Suprapubic skin (tissue), 4 donors: ENCODE results near the gene USB1. TPM values are rescaled to one million over a fixed set of nuclear protein-coding genes. Genes with fewer than 3 reads are reported as not detected.

Experiments used
- DNase-seq, 2 donors: peaks; one replicate each; pipeline ENCODE4 v3.0.0-alpha.2; 2019; ENCODE audit warnings: low spot score in 2 of 2
- H3K27ac ChIP-seq: fragments of 200-600 bp; sonication (generic); one replicate; pipeline ENCODE4 v1.5.1; 2019
- H3K27me3 ChIP-seq: fragments of 200-600 bp; sonication (generic); one replicate; pipeline ENCODE4 v1.5.1; 2019
- H3K36me3 ChIP-seq: fragments of 200-600 bp; sonication (generic); one replicate; pipeline ENCODE4 v1.5.1; 2019
- H3K4me1 ChIP-seq: fragments of 200-600 bp; sonication (generic); one replicate; pipeline ENCODE4 v1.5.1; 2019
- H3K4me3 ChIP-seq: fragments of 200-600 bp; sonication (generic); one replicate; pipeline ENCODE4 v1.5.1; 2019; ENCODE audit warnings: mild to moderate bottlenecking
- H3K9me3 ChIP-seq: fragments of 200-600 bp; sonication (generic); one replicate; pipeline ENCODE4 v1.5.1; 2019
- CTCF ChIP-seq, 2 donors: fragments of 200-600 bp in 1 of 2; fragments of 450-650 bp in 1 of 2; sonication (generic) in 1 of 2; IDR thresholded peaks; one replicate each; pipeline ENCODE4 v1.5.1; 2016 to 2019; ENCODE audit warnings: antibody characterized with exemption in 2 of 2, mild to moderate bottlenecking in 1 of 2, moderate library complexity in 1 of 2
- EP300 ChIP-seq: sonication (generic); formaldehyde crosslinking; IDR thresholded peaks from one replicate; pipeline ENCODE4 v1.6.1; 2017; ENCODE audit warnings: antibody characterized with exemption
- POLR2A ChIP-seq, 2 donors: fragments of 450-650 bp; IDR thresholded peaks; one replicate each; pipeline ENCODE4 v1.6.1; 2017; ENCODE audit warnings: antibody characterized with exemption in 2 of 2, mild to moderate bottlenecking in 2 of 2, moderate library complexity in 2 of 2
- POLR2AphosphoS5 ChIP-seq, 3 donors: sonication (generic); formaldehyde crosslinking; IDR thresholded peaks; one replicate each; pipeline ENCODE4 v1.6.1; 2017; ENCODE audit warnings: antibody characterized with exemption in 3 of 3
- WGBS: methylation state at CpG from one replicate; pipeline ENCODE4 v1.1.5; 2018; 5-methylcytosine and 5-hydroxymethylcytosine counted together
- total RNA-seq, 4 donors: library from RNA; depleted of rRNA; stranded (reverse); fragments of >200 nt; gene quantifications; one replicate each; pipeline ENCODE4 v1.1.0, GENCODE V29; 2016

USB1 gene
- total RNA-seq, 4 donors from 2014 or later = 16.1 to 36.5 (median 19.8) TPM

DNA sequence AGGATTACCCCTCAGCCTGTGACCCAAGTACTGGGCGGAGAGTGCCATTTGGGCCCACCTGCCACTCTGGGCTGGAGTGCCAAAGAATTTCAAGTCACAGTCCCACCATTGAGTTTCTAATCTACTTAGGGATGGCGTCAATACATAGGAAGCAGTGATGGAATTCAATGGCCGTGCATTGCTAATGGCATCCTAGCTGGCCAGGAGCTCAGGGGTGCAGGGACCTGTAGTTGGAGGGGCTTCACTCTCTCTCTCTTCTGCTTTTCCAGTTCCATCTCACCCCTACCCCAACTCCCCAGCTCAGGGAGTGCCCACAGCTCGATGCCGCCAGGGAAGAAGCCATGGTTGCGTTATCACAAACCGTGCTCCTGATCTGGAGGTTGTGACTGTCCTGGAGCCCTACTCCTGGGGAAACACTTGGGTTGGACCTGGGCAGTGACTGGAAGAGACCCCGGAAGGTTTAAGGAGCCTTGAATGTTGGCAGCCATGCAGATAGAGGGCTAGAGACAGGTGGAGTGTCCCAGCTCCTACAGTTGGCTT lies 26.8 kb downstream of the USB1 start:
- no peaks in the 10 kb centered on the region for H3K36me3 ChIP-seq
- WGBS = 100% methylated on average over 8 of the region's 8 CpGs
- H3K9me3 ChIP-seq = no peaks in the 10 kb centered on the region
- no peak for DNase-seq
- no peaks in the 10 kb centered on the region for H3K27me3 ChIP-seq
- no peak overlapping the region for H3K4me3 ChIP-seq
- H3K27ac ChIP-seq = no peak overlapping the region
- TF ChIP-seq POLR2AphosphoS5 (IDR thresholded peaks at IDR 0.05) (no peak), EP300 (no peak), POLR2A (IDR thresholded peaks at IDR 0.05) (no peak), CTCF (IDR thresholded peaks at IDR 0.05) (no peak)
- H3K4me1 ChIP-seq = peaks cover 37% of the 10 kb centered on the region

DNA sequence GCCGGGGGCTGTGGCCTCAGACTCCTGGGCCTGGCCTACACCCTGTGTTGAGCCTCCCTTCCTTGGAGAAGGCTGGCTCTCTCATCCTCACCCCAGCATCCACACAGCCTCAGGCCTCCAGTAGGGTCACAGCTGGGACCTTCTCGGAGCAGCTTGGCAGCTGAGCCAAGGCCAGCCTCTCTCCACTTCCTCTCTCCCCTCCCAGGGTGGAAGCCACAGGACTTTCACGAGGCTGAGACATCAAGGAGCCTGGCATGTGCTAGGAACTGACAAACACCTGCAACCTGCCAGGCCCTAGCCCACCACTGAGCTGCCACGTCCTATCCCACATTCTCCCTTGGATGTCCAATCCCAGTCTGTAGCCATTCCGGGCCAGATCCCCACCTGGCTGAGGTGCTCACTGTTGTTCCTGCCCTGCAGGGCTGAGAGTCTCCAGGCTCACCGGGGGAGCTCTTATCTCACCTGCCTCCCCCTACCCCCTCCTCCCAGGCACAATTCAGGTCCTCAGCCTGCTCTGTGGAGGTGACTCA lies 27.4 kb downstream of the USB1 start:
- TF ChIP-seq POLR2AphosphoS5 (IDR thresholded peaks at IDR 0.05) = no peak
- TF ChIP-seq CTCF (IDR thresholded peaks at IDR 0.05) = no peak
- no peak for TF ChIP-seq EP300
- TF ChIP-seq POLR2A (IDR thresholded peaks at IDR 0.05) = no peak
- WGBS = 67% methylated on average over 5 of the region's 6 CpGs
- Histone ChIP-seq H3K27me3 (no peaks in the 10 kb centered on the region), H3K9me3 (no peaks in the 10 kb centered on the region), H3K36me3 (no peaks in the 10 kb centered on the region), H3K27ac (no peak overlapping the region), H3K4me1 (peaks cover 35% of the 10 kb centered on the region), H3K4me3 (no peak overlapping the region)
- no peak for DNase-seq

- H3K36me3 ChIP-seq = no peaks in the 10 kb centered on the region
- peaks cover 33% of the 10 kb centered on the region for H3K4me1 ChIP-seq
- no peak overlapping the region for H3K4me3 ChIP-seq
- no peak for DNase-seq
- 79% methylated on average over 2 of the region's 2 CpGs for WGBS
- no peak for TF ChIP-seq POLR2A (IDR thresholded peaks at IDR 0.05)
- TF ChIP-seq POLR2AphosphoS5 (IDR thresholded peaks at IDR 0.05) = no peak
- TF ChIP-seq EP300 = no peak
- no peak for TF ChIP-seq CTCF (IDR thresholded peaks at IDR 0.05)
- no peaks in the 10 kb centered on the region for H3K27me3 ChIP-seq
- H3K27ac ChIP-seq = no peak overlapping the region
- H3K9me3 ChIP-seq = no peaks in the 10 kb centered on the region
Measured at GRCh38 chr16:58029410-58029809, 28.2 kb downstream of the USB1 start.

DNA sequence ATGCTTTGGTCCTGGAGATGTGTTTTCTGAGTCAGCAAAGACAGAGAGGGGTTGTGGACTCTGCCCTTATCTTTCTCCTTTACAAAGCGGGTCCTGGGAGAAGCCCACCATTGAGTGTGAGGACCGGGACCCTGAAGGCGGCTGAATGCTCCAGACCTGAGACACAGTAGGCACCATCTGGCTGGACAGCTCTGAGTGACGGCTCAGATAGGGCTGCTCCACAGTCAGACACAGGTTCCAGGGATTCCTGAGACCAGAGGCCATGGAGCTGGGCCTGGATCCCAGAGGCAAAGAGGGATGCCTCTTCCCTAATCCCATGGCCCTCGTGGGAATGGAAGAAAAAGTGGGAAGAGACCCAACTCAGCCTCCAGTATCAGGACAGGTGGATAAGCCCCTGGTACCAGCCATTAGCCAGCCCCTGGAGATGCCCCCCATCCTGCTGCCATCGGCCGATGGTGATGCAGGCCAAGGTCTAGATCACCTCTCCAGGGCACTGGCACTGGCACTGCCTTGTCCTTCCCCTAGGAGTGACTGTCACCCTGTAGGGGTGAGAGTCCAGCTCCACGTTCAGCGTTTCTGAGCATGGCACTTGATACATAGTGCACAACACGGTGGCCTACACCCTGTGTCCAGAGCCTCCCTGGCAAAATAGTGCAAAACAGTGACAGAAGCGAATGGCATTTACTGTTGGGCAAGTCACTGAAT lies 29.1 kb downstream of the USB1 start:
- H3K36me3 ChIP-seq = no peaks in the 10 kb centered on the region
- WGBS = 87% methylated on average over 6 of the region's 11 CpGs
- DNase-seq = no peak
- TF ChIP-seq POLR2AphosphoS5 (IDR thresholded peaks at IDR 0.05) = no peak
- no peak for TF ChIP-seq EP300
- no peak for TF ChIP-seq POLR2A (IDR thresholded peaks at IDR 0.05)
- TF ChIP-seq CTCF (IDR thresholded peaks at IDR 0.05) = no peak
- no peak overlapping the region for H3K4me3 ChIP-seq
- H3K9me3 ChIP-seq = no peaks in the 10 kb centered on the region
- peaks cover 24% of the 10 kb centered on the region for H3K4me1 ChIP-seq
- no peaks in the 10 kb centered on the region for H3K27me3 ChIP-seq
- H3K27ac ChIP-seq = no peak overlapping the region

DNA sequence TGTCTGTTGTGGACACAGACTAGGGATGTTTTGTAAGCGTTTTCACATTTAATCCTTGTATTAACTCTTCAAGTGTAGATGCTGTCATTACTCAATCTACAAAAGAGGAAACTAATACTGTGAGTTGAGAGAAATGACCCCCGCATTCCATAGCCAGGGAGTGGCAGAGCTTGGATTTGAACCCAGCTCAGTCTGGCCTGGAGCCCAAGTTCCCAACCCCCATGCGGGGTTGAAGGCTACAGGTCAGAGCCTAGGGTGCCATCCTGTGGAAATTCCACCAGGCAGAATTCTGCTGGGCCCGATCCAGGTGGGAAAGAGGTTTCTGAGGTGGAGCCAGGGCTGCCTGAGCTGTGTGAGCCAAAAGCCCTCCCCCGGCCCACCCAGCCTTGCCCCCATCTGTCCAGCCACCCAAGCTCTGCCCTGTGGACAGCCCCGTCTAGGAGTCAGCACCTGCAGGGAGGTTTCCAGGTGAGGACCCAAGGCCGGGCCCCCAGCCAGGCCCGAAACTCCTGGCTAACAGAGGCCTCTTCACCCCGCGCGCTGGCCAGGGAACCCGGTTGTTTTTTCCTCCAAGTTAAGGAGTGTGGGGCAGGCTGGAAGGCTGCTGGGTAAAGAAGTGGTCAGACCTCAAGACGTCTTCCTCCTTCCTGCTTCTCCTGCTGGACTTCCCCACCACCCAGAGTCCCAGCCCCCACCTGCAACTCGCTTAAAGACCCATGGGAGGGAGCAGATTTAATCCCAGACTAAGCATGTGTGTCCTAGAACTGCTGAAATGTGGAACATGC lies 30.0 kb downstream of the USB1 start:
- TF ChIP-seq POLR2AphosphoS5 (IDR thresholded peaks at IDR 0.05) (no peak), CTCF (IDR thresholded peaks at IDR 0.05) (no peak), POLR2A (IDR thresholded peaks at IDR 0.05) (no peak), EP300 (no peak)
- H3K4me1 ChIP-seq = peaks cover 17% of the 10 kb centered on the region
- no peak overlapping the region for H3K4me3 ChIP-seq
- H3K36me3 ChIP-seq = no peaks in the 10 kb centered on the region
- WGBS = 59% methylated on average over 10 of the region's 14 CpGs
- no peaks in the 10 kb centered on the region for H3K9me3 ChIP-seq
- no peaks in the 10 kb centered on the region for H3K27me3 ChIP-seq
- DNase-seq = no peak
- H3K27ac ChIP-seq = no peak overlapping the region
